WTC11 (cell line): ENCODE data around the gene MRS2. TPM values are rescaled to one million over a fixed set of nuclear protein-coding genes. Genes with fewer than 3 reads are reported as not detected.

ENCODE experiments used
- ATAC-seq: fragments of 200-7000 bp; cut with Tn5 transposase; 2 replicates; pipeline ENCODE4 v1.10.0; 2021; ENCODE audit warnings: mild to moderate bottlenecking, moderate library complexity
- CTCF ChIA-PET: fragments of 300-600 bp; sonication (Branson Sonifier 250); formaldehyde crosslinking; loops from one replicate; lab custom pipeline; 2021; ENCODE audit warnings: antibody characterized with exemption; lab: Charles Lee
- POLR2A ChIA-PET: fragments of 350-600 bp; sonication (Branson Sonifier 250); formaldehyde crosslinking; loops from one replicate; lab custom pipeline; 2021; ENCODE audit warnings: antibody characterized with exemption; lab: Charles Lee
- DNase-seq: peaks from one replicate; pipeline ENCODE4 v3.0.0; 2021; ENCODE audit warnings: low spot score
- H3K27ac Mint-ChIP-seq: 2 replicates; pipeline ENCODE4 v1.8.0; 2021; ENCODE audit warnings: mixed read lengths
- H3K27me3 Mint-ChIP-seq: 2 replicates; pipeline ENCODE4 v1.8.0; 2021; ENCODE audit warnings: low read depth, mild to moderate bottlenecking, moderate library complexity, mixed read lengths
- H3K36me3 Mint-ChIP-seq: 2 replicates; pipeline ENCODE4 v1.8.0; 2021; ENCODE audit warnings: mixed read lengths
- H3K4me1 Mint-ChIP-seq: 2 replicates; pipeline ENCODE4 v1.8.0; 2022; ENCODE audit warnings: mixed read lengths
- H3K4me3 Mint-ChIP-seq: 2 replicates; pipeline ENCODE4 v1.8.0; 2021; ENCODE audit warnings: mild to moderate bottlenecking, moderate library complexity, mixed read lengths
- H3K9me3 Mint-ChIP-seq: 2 replicates; pipeline ENCODE4 v1.8.0; 2021; ENCODE audit warnings: mixed read lengths
- CBFB ChIP-seq: sonication (generic); formaldehyde crosslinking; IDR thresholded peaks from 2 replicates; pipeline ENCODE4 v1.8.1; 2022; ENCODE audit warnings: mild to moderate bottlenecking, low read depth, missing genetic modification reagents
- CREM ChIP-seq: sonication (generic); formaldehyde crosslinking; IDR thresholded peaks from 2 replicates; pipeline ENCODE4 v1.8.1; 2022; ENCODE audit warnings: mild to moderate bottlenecking, missing genetic modification reagents, moderate library complexity
- ELF4 ChIP-seq: sonication (generic); formaldehyde crosslinking; IDR thresholded peaks from 2 replicates; pipeline ENCODE4 v1.8.1; 2022; ENCODE audit warnings: low read depth, mild to moderate bottlenecking, moderate library complexity, missing genetic modification reagents
- FOXP4 ChIP-seq: sonication (generic); formaldehyde crosslinking; IDR thresholded peaks from 2 replicates; pipeline ENCODE4 v1.8.0; 2022; ENCODE audit warnings: mild to moderate bottlenecking, missing genetic modification reagents
- GTF2I ChIP-seq: fragments of 250-450 bp; sonication (Bioruptor Pico); conservative IDR thresholded peaks from 2 replicates; pipeline ENCODE4 v1.4.0; 2021; ENCODE audit warnings: mild to moderate bottlenecking
- HMGA2 ChIP-seq: fragments of 250-450 bp; sonication (Bioruptor Pico); IDR thresholded peaks from 2 replicates; pipeline ENCODE4 v1.4.0; 2021; ENCODE audit warnings: mild to moderate bottlenecking, moderate library complexity
- MXD4 ChIP-seq: fragments of 250-450 bp; sonication (Bioruptor Pico); IDR thresholded peaks from 2 replicates; pipeline ENCODE4 v1.8.0; 2021; ENCODE audit warnings: mild to moderate bottlenecking, moderate library complexity, borderline replicate concordance
- NFATC4 ChIP-seq: fragments of 250-450 bp; sonication (Bioruptor Pico); IDR thresholded peaks from 2 replicates; pipeline ENCODE4 v1.9.0; 2021; ENCODE audit warnings: mild to moderate bottlenecking
- OVOL2 ChIP-seq: fragments of 250-450 bp; sonication (Bioruptor Pico); IDR thresholded peaks from 2 replicates; pipeline ENCODE4 v1.9.0; 2021; ENCODE audit warnings: mild to moderate bottlenecking, borderline replicate concordance
- STAT6 ChIP-seq: sonication (generic); formaldehyde crosslinking; conservative IDR thresholded peaks from 2 replicates; pipeline ENCODE4 v1.8.1; 2023; ENCODE audit warnings: mild to moderate bottlenecking, low read depth, missing genetic modification reagents, moderate library complexity
- TEAD1 ChIP-seq: sonication (generic); formaldehyde crosslinking; IDR thresholded peaks from 2 replicates; pipeline ENCODE4 v1.8.0; 2022; ENCODE audit warnings: mild to moderate bottlenecking, missing genetic modification reagents
- USF1 ChIP-seq: sonication (generic); formaldehyde crosslinking; IDR thresholded peaks from 2 replicates; pipeline ENCODE4 v1.8.0; 2022; ENCODE audit warnings: mild to moderate bottlenecking, missing genetic modification reagents
- ZNF138 ChIP-seq: sonication (generic); formaldehyde crosslinking; conservative IDR thresholded peaks from 2 replicates; pipeline ENCODE4 v1.8.1; 2022; ENCODE audit warnings: mild to moderate bottlenecking, moderate library complexity, missing genetic modification reagents
- ZNF232 ChIP-seq: sonication (generic); formaldehyde crosslinking; IDR thresholded peaks from 2 replicates; pipeline ENCODE4 v1.8.0; 2022; ENCODE audit warnings: mild to moderate bottlenecking, missing genetic modification reagents
- ZNF396 ChIP-seq: fragments of 250-450 bp; sonication (Bioruptor Pico); IDR thresholded peaks from 2 replicates; pipeline ENCODE4 v1.8.0; 2021; ENCODE audit warnings: mild to moderate bottlenecking, moderate library complexity, borderline replicate concordance
- ZNF416 ChIP-seq: fragments of 250-450 bp; sonication (Bioruptor Pico); IDR thresholded peaks from 2 replicates; pipeline ENCODE4 v1.9.0; 2021; ENCODE audit warnings: mild to moderate bottlenecking, inconsistent platforms
- ZNF423 ChIP-seq: fragments of 250-450 bp; sonication (Bioruptor Pico); IDR thresholded peaks from 2 replicates; pipeline ENCODE4 v2.1.2; 2022; ENCODE audit warnings: mild to moderate bottlenecking, moderate library complexity
- total RNA-seq: library from RNA; stranded (reverse); gene quantifications from 3 replicates; pipeline ENCODE4 v1.2.3, GENCODE V29; 2021
- TF ChIP-seq, protein P1 (sequence below): sonication (generic); formaldehyde crosslinking; IDR thresholded peaks from 2 replicates; pipeline ENCODE4 v1.8.1; 2022; ENCODE audit warnings: low read depth, missing genetic modification reagents, borderline replicate concordance
- TF ChIP-seq, protein P2 (sequence below): sonication (generic); formaldehyde crosslinking; IDR thresholded peaks from 2 replicates; pipeline ENCODE4 v1.8.1; 2023; ENCODE audit warnings: mild to moderate bottlenecking, moderate library complexity, missing genetic modification reagents
- TF ChIP-seq, protein P3 (sequence below): fragments of 200-600 bp; IDR thresholded peaks from 2 replicates; pipeline ENCODE4 v1.8.0; 2022; ENCODE audit warnings: antibody characterized with exemption
- TF ChIP-seq, protein P4 (sequence below): sonication (generic); formaldehyde crosslinking; IDR thresholded peaks from 2 replicates; pipeline ENCODE4 v1.8.1; 2023; ENCODE audit warnings: mild to moderate bottlenecking, missing genetic modification reagents, moderate library complexity

MRS2 gene
- total RNA-seq, 1 experiment from 2014 or later: 91.6 TPM

DNA sequence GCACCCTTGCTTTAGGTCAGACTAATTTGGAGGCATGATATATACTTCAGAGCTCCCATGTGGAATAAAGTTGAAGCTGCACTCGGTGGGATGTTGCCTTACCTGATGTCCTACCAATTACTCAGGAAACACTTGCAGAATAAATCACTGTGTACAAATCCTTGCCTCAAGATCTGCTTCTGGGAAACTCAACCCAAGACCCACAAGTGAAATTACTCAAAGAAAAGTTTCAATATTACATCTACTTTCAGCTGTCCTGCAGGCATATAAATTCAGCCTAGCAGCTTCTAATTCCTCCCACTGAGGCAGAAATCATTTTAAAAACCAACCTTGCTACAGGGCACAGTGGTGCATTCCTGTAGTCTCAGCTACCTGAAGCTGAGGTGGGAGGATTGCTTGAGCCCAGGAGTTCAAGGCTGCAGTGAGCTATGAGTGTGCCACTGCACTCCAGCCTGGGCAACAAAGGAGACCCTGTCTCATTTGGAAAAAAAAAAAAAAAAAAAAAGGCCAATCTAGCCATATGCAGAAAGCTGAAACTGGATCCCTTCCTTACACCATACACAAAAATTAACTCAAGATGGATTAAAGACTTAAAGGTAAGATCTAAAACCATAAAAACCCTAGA is 24.2 kb upstream of the MRS2 start (continued):
- TF ChIP-seq, protein P1, sequence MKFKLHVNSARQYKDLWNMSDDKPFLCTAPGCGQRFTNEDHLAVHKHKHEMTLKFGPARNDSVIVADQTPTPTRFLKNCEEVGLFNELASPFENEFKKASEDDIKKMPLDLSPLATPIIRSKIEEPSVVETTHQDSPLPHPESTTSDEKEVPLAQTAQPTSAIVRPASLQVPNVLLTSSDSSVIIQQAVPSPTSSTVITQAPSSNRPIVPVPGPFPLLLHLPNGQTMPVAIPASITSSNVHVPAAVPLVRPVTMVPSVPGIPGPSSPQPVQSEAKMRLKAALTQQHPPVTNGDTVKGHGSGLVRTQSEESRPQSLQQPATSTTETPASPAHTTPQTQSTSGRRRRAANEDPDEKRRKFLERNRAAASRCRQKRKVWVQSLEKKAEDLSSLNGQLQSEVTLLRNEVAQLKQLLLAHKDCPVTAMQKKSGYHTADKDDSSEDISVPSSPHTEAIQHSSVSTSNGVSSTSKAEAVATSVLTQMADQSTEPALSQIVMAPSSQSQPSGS (CRISPR knock-in tag): no peak
- TF ChIP-seq GTF2I: no peak
- no peak for TF ChIP-seq CBFB
- TF ChIP-seq STAT6 (CRISPR knock-in tag): no peak
- no peak for TF ChIP-seq ELF4 (CRISPR knock-in tag)
- TF ChIP-seq, protein P2, sequence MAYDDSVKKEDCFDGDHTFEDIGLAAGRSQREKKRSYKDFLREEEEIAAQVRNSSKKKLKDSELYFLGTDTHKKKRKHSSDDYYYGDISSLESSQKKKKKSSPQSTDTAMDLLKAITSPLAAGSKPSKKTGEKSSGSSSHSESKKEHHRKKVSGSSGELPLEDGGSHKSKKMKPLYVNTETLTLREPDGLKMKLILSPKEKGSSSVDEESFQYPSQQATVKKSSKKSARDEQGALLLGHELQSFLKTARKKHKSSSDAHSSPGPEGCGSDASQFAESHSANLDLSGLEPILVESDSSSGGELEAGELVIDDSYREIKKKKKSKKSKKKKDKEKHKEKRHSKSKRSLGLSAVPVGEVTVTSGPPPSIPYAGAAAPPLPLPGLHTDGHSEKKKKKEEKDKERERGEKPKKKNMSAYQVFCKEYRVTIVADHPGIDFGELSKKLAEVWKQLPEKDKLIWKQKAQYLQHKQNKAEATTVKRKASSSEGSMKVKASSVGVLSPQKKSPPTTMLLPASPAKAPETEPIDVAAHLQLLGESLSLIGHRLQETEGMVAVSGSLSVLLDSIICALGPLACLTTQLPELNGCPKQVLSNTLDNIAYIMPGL: no peak
- no peak for TF ChIP-seq OVOL2

- Mint-ChIP-seq H3K36me3 (peaks cover 3% of the 10 kb centered on the region; the same call in 1 of the 2 replicates), H3K4me3 (no peak overlapping the region), H3K27ac (no peak overlapping the region), H3K9me3 (no peaks in the 10 kb centered on the region; the same call in 1 of the 2 replicates), H3K27me3 (no peaks in the 10 kb centered on the region), H3K4me1 (peaks cover 5% of the 10 kb centered on the region)
- ATAC-seq (no peak), DNase-seq (no peak)
- TF ChIP-seq CREM (CRISPR knock-in tag): no peak
- TF ChIP-seq, protein P3, sequence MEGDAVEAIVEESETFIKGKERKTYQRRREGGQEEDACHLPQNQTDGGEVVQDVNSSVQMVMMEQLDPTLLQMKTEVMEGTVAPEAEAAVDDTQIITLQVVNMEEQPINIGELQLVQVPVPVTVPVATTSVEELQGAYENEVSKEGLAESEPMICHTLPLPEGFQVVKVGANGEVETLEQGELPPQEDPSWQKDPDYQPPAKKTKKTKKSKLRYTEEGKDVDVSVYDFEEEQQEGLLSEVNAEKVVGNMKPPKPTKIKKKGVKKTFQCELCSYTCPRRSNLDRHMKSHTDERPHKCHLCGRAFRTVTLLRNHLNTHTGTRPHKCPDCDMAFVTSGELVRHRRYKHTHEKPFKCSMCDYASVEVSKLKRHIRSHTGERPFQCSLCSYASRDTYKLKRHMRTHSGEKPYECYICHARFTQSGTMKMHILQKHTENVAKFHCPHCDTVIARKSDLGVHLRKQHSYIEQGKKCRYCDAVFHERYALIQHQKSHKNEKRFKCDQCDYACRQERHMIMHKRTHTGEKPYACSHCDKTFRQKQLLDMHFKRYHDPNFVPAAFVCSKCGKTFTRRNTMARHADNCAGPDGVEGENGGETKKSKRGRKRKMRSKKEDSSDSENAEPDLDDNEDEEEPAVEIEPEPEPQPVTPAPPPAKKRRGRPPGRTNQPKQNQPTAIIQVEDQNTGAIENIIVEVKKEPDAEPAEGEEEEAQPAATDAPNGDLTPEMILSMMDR: no peak
- TF ChIP-seq FOXP4 (CRISPR knock-in tag): no peak
- no peak for TF ChIP-seq TEAD1 (CRISPR knock-in tag)
- TF ChIP-seq ZNF423 (CRISPR knock-in tag): no peak
- no peak for TF ChIP-seq ZNF396 (CRISPR knock-in tag)
- no peak for TF ChIP-seq NFATC4 (CRISPR knock-in tag)
- no peak for TF ChIP-seq MXD4 (CRISPR knock-in tag)
- no peak for TF ChIP-seq ZNF138 (CRISPR knock-in tag)
- TF ChIP-seq, protein P4, sequence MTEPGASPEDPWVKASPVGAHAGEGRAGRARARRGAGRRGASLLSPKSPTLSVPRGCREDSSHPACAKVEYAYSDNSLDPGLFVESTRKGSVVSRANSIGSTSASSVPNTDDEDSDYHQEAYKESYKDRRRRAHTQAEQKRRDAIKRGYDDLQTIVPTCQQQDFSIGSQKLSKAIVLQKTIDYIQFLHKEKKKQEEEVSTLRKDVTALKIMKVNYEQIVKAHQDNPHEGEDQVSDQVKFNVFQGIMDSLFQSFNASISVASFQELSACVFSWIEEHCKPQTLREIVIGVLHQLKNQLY: no peak
- no peak for TF ChIP-seq USF1 (CRISPR knock-in tag)
- TF ChIP-seq HMGA2: no peak
- no peak for TF ChIP-seq ZNF232 (CRISPR knock-in tag)
- no peak for TF ChIP-seq ZNF416 (CRISPR knock-in tag)
- POLR2A ChIA-PET: interaction anchor here (1.2 kb wide), 1 partner anchor 99 kb away, joined by 3 read pairs; no protein-coding TSS in a partner anchor
- CTCF ChIA-PET: interaction anchor here (0.8 kb wide), 1 partner anchor 22 kb away, joined by 3 read pairs; no protein-coding TSS in a partner anchor
Measured at GRCh38 chr6:24381476-24382219, 21.1 kb upstream of the MRS2 start.
